GM19463 (cell line): ENCODE data around the gene OPTC.

ENCODE experiments used
- ATAC-seq: cut with Tn5 transposase; IDR thresholded peaks from one replicate; pipeline ENCODE4 v1.9.1; 2021; ENCODE audit warnings: mild to moderate bottlenecking, moderate library complexity; ENCODE audit not compliant: unreplicated experiment

OPTC gene

GRCh38 chr1:203531063-203531462 is 37.1 kb downstream of the OPTC start:
- no peak for ATAC-seq

DNA sequence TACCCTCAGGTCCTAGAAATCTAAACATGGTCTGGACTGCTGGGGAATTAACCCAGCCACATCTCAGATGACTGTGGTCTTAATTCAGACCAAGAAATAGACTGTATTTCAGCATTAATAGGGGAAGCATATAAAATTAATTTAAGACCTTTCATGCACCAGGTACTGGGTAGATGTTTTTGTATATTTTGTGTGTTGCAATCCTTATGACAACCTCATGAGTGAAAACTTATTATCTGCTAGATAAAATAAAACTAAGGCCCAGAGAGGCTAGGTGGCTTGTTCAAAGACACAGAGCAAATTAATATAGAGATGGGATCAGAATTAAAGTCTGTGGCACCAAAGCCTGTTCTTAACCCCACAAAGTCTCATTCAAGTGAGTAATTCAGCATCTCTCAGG is 40.1 kb downstream of the OPTC start:
- no peak for ATAC-seq

DNA sequence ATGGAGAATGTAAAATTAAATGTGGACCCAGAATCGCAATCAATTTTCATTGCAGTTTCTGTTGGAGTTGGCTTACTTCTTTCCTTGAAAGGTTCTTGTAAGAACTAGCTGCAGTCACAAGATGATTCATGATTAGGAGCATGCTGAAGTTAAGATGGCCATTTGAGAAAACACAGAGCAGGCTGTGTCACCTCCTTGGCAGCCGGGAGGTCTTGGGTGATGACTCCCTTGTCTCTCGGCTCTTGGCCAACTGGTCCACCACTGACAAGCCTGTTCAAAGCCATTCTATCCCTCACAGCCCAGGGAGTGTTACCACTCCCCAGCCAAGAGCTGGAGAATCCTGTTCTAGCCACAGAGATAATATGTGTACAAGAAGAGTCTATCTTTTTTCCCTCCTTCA is 40.6 kb downstream of the OPTC start:
- no peak for ATAC-seq

GRCh38 chr1:203536575-203536974 is 42.6 kb downstream of the OPTC start:
- no peak for ATAC-seq

DNA sequence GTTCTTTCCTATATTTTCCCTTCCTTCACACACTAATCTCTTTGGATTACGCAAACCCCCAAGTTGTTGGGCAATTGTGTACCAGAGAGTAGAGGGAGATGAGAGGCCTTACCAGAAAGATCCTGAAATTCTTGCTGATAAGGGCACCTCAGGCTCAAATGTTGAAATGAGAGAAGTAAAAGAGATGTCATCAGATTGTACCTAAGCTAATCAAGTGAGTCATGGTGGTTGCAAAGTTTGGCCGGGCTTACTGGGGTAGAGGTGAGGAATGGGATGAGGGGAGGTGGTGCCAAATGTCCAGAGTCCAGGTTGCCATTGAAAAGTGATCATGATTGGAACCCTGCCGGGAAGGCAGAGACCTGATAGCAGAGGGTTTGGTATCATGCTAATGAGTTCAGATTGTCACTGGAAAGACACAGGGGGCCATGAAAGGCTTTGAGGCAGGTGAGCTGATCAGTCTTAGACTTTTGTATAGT is 43.1 kb downstream of the OPTC start:
- no peak for ATAC-seq

DNA sequence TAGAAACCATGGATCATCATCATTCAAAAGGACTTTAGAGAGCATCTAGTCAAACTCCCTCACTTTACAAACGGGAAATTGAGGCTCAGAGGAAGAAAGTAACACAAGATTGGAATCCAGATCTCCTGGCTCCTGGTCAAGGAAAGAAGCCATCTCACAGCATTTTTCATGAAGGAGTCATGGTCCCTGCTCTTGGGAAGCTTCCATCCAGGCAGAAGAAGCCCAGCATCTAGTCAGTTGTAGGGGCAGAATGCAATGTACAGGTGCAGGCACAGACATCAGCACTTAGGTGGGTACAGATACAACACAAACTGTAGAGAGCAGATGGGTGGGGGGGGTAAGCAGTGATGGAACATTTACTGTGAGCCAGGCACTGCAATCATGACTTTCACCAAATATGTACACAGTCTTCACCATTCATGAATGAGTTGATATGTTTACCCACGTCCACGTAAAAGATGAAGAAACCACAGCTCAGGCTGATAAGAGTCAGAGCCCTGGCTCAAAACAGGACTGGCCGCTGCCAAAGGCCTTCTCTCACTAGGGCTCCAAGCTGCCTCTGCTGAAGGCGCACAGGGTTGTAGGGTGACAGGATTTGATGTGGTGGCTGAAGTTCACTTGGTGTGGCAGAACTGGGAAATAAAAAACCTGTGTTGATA is 44.0 kb downstream of the OPTC start:
- no peak for ATAC-seq

DNA sequence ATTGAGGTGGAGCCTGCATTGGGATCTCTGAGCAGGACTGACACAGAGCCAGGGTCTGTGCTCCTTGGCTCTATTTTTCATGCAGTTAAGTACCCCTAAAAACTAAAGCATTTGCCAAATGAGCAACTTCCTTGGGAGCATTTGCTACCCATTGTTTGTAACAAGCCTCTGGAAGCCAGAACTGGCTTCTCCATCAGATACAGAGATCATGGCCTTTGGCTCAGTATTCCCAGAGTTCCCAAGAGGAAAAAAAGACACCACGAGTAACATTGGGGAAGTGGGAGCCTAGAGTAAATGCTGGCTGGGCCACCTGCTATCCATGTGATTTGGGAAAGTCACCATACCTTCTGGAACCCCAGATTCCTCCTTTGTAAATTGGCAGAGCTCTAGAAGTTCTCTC is 44.8 kb downstream of the OPTC start:
- no peak for ATAC-seq

- ATAC-seq = no peak
These were observed 46.0 kb downstream of the OPTC start for GRCh38 chr1:203539831-203540546.

GRCh38 chr1:203544485-203544884 is 50.5 kb downstream of the OPTC start:
- no peak for ATAC-seq

GRCh38 chr1:203544978-203545816 is 51.2 kb downstream of the OPTC start:
- no peak for ATAC-seq

DNA sequence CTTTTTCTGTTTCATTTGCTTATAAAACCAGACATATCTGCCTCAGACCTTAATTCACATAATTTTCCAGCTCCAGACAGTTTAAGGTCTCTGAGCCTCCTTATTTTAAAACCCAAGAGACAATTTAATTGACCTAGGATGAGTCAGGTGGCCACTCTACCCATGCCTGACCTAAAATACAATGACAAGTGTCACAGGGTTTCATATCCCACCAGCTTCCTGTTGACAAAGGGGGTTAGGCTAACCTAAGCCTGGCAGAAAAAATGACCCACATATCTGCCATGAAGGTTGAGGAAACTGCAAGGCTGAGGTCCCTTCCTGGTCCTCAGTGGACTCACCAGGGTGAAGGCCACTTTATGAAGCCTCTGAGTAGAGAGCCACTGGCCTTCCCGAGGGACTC is 52.3 kb downstream of the OPTC start:
- no peak for ATAC-seq

- no peak for ATAC-seq
These were observed 53.2 kb downstream of the OPTC start for GRCh38 chr1:203547147-203547546.

DNA sequence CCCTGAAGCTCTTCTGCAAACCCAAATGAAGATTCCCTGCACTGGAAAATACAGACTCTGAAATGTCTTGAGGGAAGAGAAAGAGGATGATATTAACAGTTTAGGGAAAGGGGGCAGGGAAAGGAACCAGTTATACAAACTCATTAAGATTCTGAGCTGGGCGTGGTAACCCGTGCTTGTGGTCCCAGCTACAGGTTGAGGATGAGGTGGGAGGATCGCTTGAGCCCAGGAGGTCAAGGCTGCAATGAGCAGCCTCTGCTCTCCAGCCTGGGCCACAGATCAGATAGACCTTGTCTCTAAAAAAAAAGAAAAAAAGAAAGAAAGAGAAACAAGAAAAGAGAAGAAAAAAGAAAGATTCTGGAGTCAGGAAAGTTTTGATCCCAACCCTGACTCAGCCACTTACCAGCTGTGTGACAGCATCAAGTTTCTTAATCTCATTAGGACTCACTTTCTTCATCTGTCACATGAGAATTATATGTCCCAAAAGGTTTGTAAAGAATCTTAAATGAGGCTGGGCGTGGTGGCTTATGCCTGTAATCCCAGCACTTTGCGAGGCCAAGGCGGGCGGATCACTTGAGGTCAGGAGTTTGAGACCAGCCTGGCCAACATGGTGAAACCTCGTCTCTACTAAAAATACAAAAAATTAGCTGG is 53.9 kb downstream of the OPTC start:
- no peak for ATAC-seq

DNA sequence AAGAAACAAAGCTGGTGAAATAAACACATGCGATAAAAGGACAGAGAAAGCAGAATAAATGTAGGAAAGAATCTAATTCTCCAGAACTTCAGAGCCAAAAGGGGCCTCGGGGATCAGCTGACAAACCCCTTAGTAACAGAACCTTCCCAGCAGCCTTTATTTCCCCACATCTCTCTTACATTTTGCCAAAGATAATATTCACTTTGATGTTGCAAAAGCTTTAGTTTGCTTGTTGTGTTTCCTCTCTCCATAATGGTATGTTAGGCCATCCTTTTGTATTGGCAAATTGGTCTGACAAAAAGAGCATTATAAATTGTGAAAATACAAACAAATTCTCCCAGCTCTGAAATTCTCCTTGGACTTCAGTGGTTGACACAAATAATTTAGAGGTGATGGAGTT is 54.9 kb downstream of the OPTC start:
- ATAC-seq = no peak

DNA sequence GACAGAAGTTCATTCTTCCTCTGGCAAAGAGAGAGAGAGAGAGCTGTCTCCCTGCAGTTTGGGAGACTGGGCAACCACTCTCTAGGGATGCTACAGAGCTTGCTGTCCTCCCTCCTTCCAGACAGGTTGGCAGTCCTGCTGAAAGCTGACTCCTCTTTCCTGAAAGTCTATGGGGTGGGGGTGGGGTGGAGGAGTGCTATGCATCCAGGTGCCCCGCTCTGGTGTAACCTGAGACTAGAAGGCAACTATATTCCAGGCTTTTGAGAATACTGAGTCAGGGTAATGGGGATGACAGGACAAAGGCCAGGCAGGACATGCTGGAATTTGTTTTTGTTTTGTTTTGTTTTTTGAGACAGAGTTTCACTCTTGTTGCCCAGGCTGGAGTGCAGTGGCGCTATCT is 55.4 kb downstream of the OPTC start:
- no peak for ATAC-seq

- no peak for ATAC-seq
These were observed 56.9 kb downstream of the OPTC start for GRCh38 chr1:203550846-203551245.

DNA sequence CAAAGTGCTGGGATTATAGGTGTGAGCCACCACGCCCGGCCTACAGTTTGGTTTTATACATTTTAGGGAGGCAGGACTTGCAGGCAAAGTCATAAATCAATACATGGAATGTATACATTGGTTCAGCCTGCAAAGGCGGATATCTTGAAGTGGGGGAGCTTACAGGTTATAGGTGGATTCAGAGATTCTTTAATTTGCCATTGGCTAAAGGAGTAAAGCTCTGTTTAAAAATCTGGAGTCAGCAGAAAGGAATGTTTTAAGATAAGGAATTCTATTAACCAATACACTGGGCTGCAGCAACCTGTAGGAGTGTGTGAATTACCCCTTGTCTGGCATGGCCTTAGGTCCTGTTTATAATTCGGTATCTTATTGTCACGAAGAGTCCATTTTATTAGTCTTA is 57.6 kb downstream of the OPTC start:
- ATAC-seq = no peak

GRCh38 chr1:203553496-203553895 is 59.5 kb downstream of the OPTC start:
- ATAC-seq = no peak

GRCh38 chr1:203554071-203554470 is 60.1 kb downstream of the OPTC start:
- no peak for ATAC-seq

DNA sequence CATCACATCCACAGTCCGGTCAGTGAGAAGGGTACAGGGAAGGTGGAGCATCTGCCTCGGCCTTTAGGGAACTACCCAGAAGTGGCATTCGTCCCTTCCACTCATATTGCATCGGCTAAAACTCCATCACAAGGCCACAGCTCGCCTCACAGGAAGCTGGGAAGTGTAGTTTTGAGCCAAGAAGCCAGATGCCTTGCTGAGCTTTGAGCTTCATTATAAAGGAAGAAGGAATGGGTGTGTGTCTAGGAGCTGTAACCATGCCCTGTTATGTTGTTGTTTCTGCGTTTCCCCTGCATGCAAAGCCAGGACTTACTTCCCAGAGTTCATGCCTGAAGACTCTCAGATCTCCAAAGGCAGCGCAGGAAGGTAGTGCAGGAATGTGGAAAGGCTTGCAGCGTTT is 61.1 kb downstream of the OPTC start:
- ATAC-seq = no peak

GRCh38 chr1:203555511-203556046 is 61.6 kb downstream of the OPTC start:
- no peak for ATAC-seq
